Neural cell (in vitro differentiated cells): ENCODE data around the gene PTPRN2. TPM values are rescaled to one million over a fixed set of nuclear protein-coding genes. Genes with fewer than 3 reads are reported as not detected.

ENCODE experiments used
- H2AFZ ChIP-seq: fragments of 200-600, 300-800 bp; sonication (generic), shearing (Covaris generic); 2 replicates; pipeline ENCODE4 v1.6.0; 2014; ENCODE audit warnings: low read depth, mild to moderate bottlenecking, antibody characterized with exemption, low read length, moderate library complexity
- H3F3A ChIP-seq: fragments of 200-600 bp; shearing (Covaris generic); 2 replicates; pipeline ENCODE4 v1.6.1; 2016; ENCODE audit warnings: mild to moderate bottlenecking, moderate library complexity, mixed read lengths, antibody characterized with exemption, low read length; ENCODE audit not compliant: insufficient read depth, poor library complexity, severe bottlenecking
- H3K27ac ChIP-seq: fragments of 200-600, 300-800 bp; sonication (generic), shearing (Covaris generic); 2 replicates; pipeline ENCODE4 v1.5.1; 2014; ENCODE audit warnings: mild to moderate bottlenecking, low read length, moderate library complexity
- H3K27me3 ChIP-seq: fragments of 300-800, 200-600 bp; sonication (generic), shearing (Covaris generic); 2 replicates; pipeline ENCODE4 v1.6.0; 2014; ENCODE audit warnings: mild to moderate bottlenecking, low read depth, low read length, moderate library complexity; ENCODE audit not compliant: insufficient read depth
- H3K36me3 ChIP-seq: fragments of 300-800, 200-600 bp; sonication (generic), shearing (Covaris generic); 2 replicates; pipeline ENCODE4 v1.5.1; 2014; ENCODE audit warnings: mild to moderate bottlenecking, antibody characterized with exemption, low read length, moderate library complexity; ENCODE audit not compliant: insufficient read depth
- H3K4me2 ChIP-seq: fragments of 300-800, 200-600 bp; sonication (generic), shearing (Covaris generic); 2 replicates; pipeline ENCODE4 v1.6.0; 2014; ENCODE audit warnings: mild to moderate bottlenecking, low read length
- H3K4me3 ChIP-seq: fragments of 300-800, 200-600 bp; sonication (generic), shearing (Covaris generic); 2 replicates; pipeline ENCODE4 v1.5.1; 2014; ENCODE audit warnings: mild to moderate bottlenecking, low read length, moderate library complexity
- H3K79me2 ChIP-seq: fragments of 200-600 bp; shearing (Covaris generic); replicated peaks from 2 replicates; pipeline ENCODE4 v1.6.0; 2014; ENCODE audit warnings: mild to moderate bottlenecking, low read length, moderate library complexity; ENCODE audit not compliant: insufficient read depth
- H3K9ac ChIP-seq: fragments of 300-800, 200-600 bp; sonication (generic), shearing (Covaris generic); 2 replicates; pipeline ENCODE4 v1.6.1; 2016; ENCODE audit warnings: mild to moderate bottlenecking, low read length, mixed read lengths
- H3K9me2 ChIP-seq: fragments of 200-600 bp; shearing (Covaris generic); 2 replicates; pipeline ENCODE4 v1.6.1; 2016; ENCODE audit warnings: mild to moderate bottlenecking, low read length, mixed read lengths; ENCODE audit not compliant: insufficient read depth
- H3K9me3 ChIP-seq: fragments of 200-600, 300-800 bp; sonication (generic), shearing (Covaris generic); 2 replicates; pipeline ENCODE4 v1.6.1; 2016; ENCODE audit warnings: mild to moderate bottlenecking, mixed run types, low read length, moderate library complexity, mixed read lengths
- H4K20me1 ChIP-seq: fragments of 200-600 bp; shearing (Covaris generic); 2 replicates; pipeline ENCODE4 v1.6.1; 2016; ENCODE audit warnings: mild to moderate bottlenecking, mixed run types; ENCODE audit not compliant: insufficient read depth
- EP300 ChIP-seq: fragments of 450-650 bp; conservative IDR thresholded peaks from 2 replicates; pipeline ENCODE4 v1.6.1; 2014; ENCODE audit warnings: antibody characterized with exemption, mild to moderate bottlenecking, moderate library complexity; ENCODE audit not compliant: poor library complexity, severe bottlenecking
- EZH2 ChIP-seq: fragments of 200-600, 300-800 bp; shearing (Covaris generic), sonication (generic); IDR thresholded peaks from 2 replicates; pipeline ENCODE4 v1.6.1; 2014; ENCODE audit warnings: antibody characterized with exemption, low read length, borderline replicate concordance, mild to moderate bottlenecking; ENCODE audit not compliant: insufficient read depth, poor library complexity, severe bottlenecking
- MXI1 ChIP-seq: fragments of 450-650 bp; conservative IDR thresholded peaks from 2 replicates; pipeline ENCODE4 v1.6.1; 2014; ENCODE audit warnings: antibody characterized with exemption, mild to moderate bottlenecking; ENCODE audit not compliant: poor library complexity, severe bottlenecking
- POLR2AphosphoS5 ChIP-seq: IDR thresholded peaks from 2 replicates; pipeline ENCODE4 v1.6.1; 2012
- RAD21 ChIP-seq: fragments of 450-650 bp; conservative IDR thresholded peaks from 2 replicates; pipeline ENCODE4 v1.6.1; 2014; ENCODE audit warnings: antibody characterized with exemption, mild to moderate bottlenecking, moderate library complexity
- SMC3 ChIP-seq: fragments of 450-650 bp; conservative IDR thresholded peaks from 2 replicates; pipeline ENCODE4 v1.6.1; 2014; ENCODE audit warnings: antibody characterized with exemption, mild to moderate bottlenecking, moderate library complexity; ENCODE audit not compliant: poor library complexity
- TAF1 ChIP-seq: IDR thresholded peaks from 2 replicates; pipeline ENCODE4 v1.6.1; 2012; ENCODE audit warnings: low read depth
- polyA plus RNA-seq: library from polyadenylated mRNA; depleted of rRNA; stranded (reverse); fragments of >200 nt; gene quantifications from 2 replicates; pipeline ENCODE4 v1.2.3, GENCODE V29; 2014
- TF ChIP-seq, protein P1 (sequence below): IDR thresholded peaks from 2 replicates; pipeline ENCODE4 v1.6.1; 2012; ENCODE audit warnings: borderline replicate concordance
- TF ChIP-seq, protein P2 (sequence below): fragments of 450-650 bp; IDR thresholded peaks from 2 replicates; pipeline ENCODE4 v1.5.1; 2014; ENCODE audit warnings: antibody characterized with exemption, mild to moderate bottlenecking, moderate library complexity; ENCODE audit not compliant: poor library complexity, severe bottlenecking

PTPRN2 gene
- polyA plus RNA-seq, 1 donor from 2014 or later: 31.0 TPM

DNA sequence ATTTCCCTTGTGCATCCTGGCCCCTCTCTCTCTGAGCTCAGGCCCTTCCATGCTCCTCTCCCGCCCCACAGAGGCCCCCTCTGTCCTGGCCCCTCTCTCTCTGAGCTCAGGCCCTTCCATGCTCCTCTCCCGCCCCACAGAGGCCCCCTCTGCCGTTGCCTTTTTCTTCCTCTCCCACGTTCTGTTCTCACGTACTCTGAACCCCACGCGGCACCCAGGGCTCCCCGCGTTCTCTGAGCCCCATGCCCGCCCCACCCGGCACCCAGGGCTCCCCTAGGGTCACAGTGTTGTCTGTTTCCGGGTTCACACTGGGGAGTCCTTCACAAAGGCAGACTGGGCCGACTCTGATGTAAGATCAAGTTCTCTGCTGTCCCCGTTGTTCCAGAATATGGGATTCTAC, 914.0 kb downstream of the PTPRN2 start:
- Histone ChIP-seq H3K9me3 (no peaks in the 10 kb centered on the region), H3K9ac (no peak overlapping the region), H3K27me3 (no peaks in the 10 kb centered on the region), H4K20me1 (peaks cover 28% of the 10 kb centered on the region), H3K4me2 (no peak overlapping the region), H3K4me3 (no peak overlapping the region), H3K79me2 (peaks cover 99% of the 10 kb centered on the region), H2AFZ (no peak overlapping the region), H3K9me2 (no peaks in the 10 kb centered on the region), H3K36me3 (peaks cover 9% of the 10 kb centered on the region), H3F3A (no peaks in the 10 kb centered on the region), H3K27ac (no peak overlapping the region)
- TF ChIP-seq EP300 (no peak), SMC3 (no peak), EZH2 (no peak), TAF1 (no peak), RAD21 (no peak), POLR2AphosphoS5 (no peak), MXI1 (no peak)
- TF ChIP-seq, protein P1, sequence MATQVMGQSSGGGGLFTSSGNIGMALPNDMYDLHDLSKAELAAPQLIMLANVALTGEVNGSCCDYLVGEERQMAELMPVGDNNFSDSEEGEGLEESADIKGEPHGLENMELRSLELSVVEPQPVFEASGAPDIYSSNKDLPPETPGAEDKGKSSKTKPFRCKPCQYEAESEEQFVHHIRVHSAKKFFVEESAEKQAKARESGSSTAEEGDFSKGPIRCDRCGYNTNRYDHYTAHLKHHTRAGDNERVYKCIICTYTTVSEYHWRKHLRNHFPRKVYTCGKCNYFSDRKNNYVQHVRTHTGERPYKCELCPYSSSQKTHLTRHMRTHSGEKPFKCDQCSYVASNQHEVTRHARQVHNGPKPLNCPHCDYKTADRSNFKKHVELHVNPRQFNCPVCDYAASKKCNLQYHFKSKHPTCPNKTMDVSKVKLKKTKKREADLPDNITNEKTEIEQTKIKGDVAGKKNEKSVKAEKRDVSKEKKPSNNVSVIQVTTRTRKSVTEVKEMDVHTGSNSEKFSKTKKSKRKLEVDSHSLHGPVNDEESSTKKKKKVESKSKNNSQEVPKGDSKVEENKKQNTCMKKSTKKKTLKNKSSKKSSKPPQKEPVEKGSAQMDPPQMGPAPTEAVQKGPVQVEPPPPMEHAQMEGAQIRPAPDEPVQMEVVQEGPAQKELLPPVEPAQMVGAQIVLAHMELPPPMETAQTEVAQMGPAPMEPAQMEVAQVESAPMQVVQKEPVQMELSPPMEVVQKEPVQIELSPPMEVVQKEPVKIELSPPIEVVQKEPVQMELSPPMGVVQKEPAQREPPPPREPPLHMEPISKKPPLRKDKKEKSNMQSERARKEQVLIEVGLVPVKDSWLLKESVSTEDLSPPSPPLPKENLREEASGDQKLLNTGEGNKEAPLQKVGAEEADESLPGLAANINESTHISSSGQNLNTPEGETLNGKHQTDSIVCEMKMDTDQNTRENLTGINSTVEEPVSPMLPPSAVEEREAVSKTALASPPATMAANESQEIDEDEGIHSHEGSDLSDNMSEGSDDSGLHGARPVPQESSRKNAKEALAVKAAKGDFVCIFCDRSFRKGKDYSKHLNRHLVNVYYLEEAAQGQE: no peak
- TF ChIP-seq, protein P2, sequence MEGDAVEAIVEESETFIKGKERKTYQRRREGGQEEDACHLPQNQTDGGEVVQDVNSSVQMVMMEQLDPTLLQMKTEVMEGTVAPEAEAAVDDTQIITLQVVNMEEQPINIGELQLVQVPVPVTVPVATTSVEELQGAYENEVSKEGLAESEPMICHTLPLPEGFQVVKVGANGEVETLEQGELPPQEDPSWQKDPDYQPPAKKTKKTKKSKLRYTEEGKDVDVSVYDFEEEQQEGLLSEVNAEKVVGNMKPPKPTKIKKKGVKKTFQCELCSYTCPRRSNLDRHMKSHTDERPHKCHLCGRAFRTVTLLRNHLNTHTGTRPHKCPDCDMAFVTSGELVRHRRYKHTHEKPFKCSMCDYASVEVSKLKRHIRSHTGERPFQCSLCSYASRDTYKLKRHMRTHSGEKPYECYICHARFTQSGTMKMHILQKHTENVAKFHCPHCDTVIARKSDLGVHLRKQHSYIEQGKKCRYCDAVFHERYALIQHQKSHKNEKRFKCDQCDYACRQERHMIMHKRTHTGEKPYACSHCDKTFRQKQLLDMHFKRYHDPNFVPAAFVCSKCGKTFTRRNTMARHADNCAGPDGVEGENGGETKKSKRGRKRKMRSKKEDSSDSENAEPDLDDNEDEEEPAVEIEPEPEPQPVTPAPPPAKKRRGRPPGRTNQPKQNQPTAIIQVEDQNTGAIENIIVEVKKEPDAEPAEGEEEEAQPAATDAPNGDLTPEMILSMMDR: no peak

DNA sequence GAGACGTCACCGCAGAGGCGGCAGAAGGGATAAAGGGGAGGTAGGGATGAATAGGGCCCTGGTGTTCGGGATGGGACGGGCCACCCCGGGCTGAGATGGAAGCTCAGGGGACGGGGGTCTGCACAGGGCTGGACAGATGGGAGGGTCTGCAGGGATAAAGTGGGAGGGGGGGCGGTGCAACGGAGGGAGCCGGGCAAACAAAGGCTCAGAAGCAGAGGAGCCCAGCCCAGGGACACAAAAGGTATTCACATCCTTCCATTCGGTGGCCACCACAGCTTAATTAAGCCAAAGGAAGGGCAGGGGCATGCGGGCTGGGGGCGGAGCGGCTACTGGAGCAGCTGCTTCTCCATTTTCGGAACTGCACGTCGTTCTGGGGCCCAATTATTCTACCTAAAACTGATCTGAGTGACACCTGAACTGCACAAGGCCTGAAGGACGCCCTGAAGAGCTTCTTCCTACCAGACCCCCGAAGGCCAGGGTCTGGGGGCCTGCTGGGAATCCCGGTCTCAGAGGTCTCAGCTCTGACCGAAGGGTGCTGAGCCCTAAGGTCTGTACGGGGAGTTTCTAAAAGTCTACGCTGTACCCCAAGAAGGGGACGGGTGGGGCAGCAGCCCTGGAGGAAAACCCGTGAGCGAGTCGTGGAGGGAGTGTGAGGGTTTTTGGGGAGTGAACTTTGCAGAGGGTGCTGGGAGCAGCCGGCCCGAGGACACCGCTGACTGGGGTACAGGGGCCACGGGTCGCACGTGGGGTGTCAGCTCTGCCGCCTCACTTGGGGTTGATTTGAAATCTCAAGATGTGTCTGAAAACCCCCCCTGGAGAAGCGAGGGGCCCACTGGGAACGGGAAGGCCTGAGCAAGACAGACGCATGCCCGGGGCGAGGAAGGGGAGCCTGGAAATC, 916.0 kb downstream of the PTPRN2 start:
- Histone ChIP-seq H3K4me3 (no peak overlapping the region), H4K20me1 (peaks cover 37% of the 10 kb centered on the region), H3K9me2 (no peaks in the 10 kb centered on the region), H3K27me3 (no peaks in the 10 kb centered on the region), H3K4me2 (no peak overlapping the region), H3K27ac (no peak overlapping the region), H3K9me3 (no peaks in the 10 kb centered on the region), H3F3A (no peaks in the 10 kb centered on the region), H2AFZ (no peak overlapping the region), H3K79me2 (peaks cover 93% of the 10 kb centered on the region), H3K9ac (no peak overlapping the region), H3K36me3 (peaks cover 9% of the 10 kb centered on the region)
- TF ChIP-seq EP300 (no peak), RAD21 (no peak), POLR2AphosphoS5 (no peak), SMC3 (no peak), EZH2 (no peak), MXI1 (no peak), TAF1 (no peak)
- TF ChIP-seq, protein P2: no peak
- TF ChIP-seq, protein P1: no peak
